ENCODE results near the gene PTPN11. TPM values are rescaled to one million over a fixed set of nuclear protein-coding genes. Genes with fewer than 3 reads are reported as not detected.
"Not testable (repeated sequence)": the region's sequence is repeated elsewhere in the genome, so short reads cannot be mapped to it uniquely, and the experiment has no call there.

The PTPN11 gene
- 48.0 and 54.3 TPM in 2 replicates for polyA plus RNA-seq (2014; cell fraction: cytosol; rRNA removed)
- 26.6 and 30.2 TPM in 2 replicates for polyA plus RNA-seq (2014; cell fraction: nucleus; rRNA removed)

DNA sequence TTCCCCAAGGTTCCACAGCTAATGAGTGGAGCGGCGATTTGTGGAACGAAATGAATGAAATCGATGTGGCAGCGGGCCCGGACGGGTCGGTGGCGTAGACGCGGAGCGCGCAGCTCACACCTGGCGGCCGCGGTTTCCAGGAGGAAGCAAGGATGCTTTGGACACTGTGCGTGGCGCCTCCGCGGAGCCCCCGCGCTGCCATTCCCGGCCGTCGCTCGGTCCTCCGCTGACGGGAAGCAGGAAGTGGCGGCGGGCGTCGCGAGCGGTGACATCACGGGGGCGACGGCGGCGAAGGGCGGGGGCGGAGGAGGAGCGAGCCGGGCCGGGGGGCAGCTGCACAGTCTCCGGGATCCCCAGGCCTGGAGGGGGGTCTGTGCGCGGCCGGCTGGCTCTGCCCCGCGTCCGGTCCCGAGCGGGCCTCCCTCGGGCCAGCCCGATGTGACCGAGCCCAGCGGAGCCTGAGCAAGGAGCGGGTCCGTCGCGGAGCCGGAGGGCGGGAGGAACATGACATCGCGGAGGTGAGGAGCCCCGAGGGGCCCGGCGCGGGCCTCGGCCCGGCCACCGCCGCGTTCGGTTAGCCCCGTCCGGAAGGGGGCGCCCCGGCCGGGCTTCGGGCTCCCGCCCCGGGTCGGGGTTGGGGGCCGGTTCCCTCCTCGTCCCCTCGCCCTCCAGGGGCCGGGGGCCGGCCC, at the start of gene PTPN11:
Gene PTPN11 (plus strand): TSS at position 340 of the 689 bp plus-strand sequence. CDS start 165 bp downstream, at position 505.
- DNase-seq (ENCODE audit: low spot score) = peak; percentile 77

- no peak for DNase-seq (ENCODE audit: low spot score)
Observed at GRCh38 chr12:112370199-112370598, 48.5 kb upstream of the PTPN11 start.

DNA sequence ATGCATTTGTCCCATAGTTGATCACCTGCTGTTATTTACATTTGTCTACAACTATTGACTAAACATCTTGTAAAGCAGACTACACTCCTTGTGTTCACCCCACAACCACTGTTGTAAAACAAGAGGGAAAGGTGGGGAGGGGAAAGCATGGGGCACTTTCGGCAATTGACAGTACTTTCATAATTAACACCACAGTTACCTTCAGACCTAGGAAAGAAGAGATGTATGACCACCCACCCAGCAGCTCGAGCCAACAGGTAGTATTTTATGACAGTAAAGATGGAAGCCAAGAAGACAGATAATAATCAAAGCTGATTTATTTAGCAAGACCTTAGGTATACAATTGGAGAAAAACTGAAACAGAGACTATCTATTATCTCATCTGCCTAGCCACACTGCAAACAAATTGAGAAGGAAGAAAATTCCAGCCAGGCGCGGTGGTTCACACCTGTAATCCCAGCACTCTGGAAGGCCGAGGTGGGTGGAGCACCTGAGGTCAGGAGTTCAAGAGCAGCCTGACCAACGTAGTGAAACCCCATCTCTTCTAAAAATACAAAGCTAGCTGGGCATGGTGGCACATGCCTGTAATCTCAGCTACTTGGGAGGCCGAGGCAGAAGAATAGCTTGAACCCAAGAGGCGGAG, 47.8 kb upstream of the PTPN11 start:
- no peak for DNase-seq (ENCODE audit: low spot score)

DNA sequence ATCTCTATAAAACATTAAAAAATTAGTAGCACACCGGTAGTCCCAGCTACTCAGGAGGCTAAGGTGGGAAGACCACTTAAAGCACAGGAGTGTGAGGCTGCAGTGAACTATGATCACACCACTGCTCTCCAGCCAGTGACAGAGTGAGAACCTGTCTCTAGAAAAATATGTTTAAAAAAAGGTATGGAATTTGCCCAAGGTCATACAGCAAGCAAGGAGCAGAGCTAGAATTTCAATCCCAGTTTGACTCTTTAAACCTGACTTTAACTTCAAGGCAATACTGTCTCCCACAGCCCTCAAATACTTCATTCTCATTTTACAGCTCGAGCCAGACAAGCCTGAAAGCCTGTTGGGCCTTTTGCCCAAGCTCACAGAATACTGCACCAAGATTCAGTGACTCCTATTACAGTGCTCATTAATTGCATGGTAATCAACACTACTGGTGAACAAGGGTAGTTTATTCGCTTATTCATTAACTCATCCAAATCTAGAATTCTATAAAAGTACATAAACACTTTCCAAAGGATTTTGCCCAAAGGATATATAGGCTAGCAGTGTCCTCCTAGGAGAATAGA, 44.5 kb upstream of the PTPN11 start:
- no peak for DNase-seq (ENCODE audit: low spot score)

DNA sequence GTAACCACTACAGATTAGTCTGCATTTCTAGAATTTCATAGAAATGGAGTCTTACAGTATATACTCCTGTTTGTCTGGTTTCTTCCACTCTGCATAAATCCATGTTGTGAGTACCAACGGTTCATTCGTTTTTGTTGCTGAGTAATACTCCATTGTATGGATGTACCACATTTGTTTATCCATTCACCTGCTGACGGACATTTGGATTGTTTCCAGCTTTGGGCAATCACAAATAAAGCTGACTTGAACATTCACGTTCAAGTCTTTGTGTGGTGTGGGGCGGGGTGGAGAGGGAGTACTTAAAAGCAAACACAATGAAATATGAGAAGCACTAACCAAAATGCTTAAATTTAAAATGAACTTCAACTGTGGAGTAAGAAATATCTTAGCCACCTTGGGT, 43.6 kb upstream of the PTPN11 start:
- DNase-seq (ENCODE audit: low spot score) = no peak

- peak; percentile 42 for DNase-seq (ENCODE audit: low spot score)
Observed at GRCh38 chr12:112380663-112381405, 37.9 kb upstream of the PTPN11 start.

DNA sequence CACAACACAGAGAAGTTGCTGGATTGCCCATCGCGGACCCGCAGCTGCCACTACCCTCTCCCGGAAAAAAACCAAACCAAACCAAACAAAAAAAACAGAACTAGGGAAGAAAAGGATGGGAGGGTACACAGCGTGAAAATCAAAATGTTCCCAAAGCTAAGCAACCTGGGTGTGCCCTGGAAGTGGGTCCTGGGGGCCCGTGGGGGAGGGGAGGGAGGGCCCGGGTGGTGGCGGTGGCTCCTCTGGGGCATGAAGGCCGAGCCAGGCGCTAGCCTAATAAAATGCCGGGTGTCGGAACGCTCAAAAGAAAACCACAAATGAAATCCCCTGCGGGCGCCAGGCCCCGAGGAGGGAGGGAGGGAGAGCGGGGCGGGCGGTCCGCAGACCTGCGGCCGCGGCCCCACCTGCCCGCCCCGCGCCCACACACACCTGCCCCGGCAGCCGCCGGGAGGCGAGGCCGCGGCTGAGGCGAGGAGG, 37.3 kb upstream of the PTPN11 start:
- DNase-seq (ENCODE audit: low spot score) = no peak

DNA sequence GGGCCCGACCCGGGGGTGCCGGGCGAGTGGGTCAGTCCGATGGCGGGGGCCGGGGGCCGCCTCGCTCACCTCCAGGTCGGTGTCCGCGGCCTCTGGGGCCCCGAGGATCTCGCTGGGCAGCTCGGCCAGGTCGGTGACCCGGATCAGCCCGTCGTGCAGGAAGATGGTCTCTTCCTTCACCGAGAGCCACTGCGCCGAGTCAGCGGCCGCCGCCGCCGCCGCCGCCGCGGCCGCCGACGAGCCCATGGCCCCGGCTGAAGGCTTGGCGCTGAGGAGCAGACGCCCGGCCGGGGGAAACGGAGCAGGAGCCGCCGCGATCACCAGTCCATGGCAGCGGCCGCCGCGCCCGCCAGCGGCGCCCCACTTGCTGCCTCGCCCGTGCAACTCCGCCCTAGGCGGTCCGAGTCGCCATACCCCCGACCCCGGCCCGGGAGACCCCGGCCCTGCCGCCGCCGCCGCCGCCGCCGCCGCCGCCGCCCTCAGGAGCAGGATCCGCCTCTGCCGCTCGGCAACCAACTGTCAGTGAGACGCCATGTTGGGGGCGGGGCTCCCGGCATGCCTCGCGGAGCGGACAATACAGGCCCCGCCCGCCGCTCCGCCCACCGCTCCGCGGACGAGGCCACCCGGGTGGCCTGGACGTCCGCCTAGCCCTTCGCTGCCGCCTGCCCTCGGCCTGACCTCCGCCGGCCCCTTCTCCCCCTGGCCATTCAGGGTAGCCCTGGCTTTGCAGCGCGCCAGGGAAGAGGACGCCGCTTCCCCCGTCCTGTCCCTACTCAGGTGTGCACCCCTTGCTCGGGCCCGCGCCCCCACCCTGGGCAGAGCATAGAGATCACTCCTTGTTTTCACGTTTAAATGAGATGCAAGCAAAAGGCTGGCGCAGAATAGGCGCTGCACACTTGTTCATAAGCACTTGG, 36.6 kb upstream of the PTPN11 start, which contains the start of gene HECTD4:
Gene HECTD4 (minus strand): TSS at position 549 of the 914 bp plus-strand sequence. CDS start 303 bp downstream, at position 246.
- DNase-seq (ENCODE audit: low spot score) = peak; percentile 90

- DNase-seq (ENCODE audit: low spot score) = no peak
Observed at GRCh38 chr12:112382866-112383265, 35.9 kb upstream of the PTPN11 start.

DNA sequence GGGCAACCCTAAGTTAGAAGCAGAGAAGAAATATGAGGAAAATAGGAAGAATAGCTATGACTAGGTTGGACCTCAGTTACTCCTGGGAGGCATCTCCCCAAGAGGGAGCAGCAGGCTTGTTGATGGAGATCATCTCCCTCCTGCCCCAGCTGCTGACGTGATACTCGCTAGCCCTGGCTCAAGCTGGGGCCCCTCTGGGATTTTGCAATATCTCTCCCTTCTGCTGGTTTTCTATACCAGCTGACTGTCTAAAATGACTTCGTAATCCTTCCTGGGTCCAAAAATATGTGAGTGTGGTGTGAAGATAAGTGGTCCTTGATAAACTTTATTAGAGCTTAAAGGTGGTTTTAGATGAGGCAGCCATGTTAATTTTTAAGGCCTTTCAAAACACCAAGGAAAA, 32.0 kb upstream of the PTPN11 start:
- peak; percentile 34 for DNase-seq (ENCODE audit: low spot score)

DNA sequence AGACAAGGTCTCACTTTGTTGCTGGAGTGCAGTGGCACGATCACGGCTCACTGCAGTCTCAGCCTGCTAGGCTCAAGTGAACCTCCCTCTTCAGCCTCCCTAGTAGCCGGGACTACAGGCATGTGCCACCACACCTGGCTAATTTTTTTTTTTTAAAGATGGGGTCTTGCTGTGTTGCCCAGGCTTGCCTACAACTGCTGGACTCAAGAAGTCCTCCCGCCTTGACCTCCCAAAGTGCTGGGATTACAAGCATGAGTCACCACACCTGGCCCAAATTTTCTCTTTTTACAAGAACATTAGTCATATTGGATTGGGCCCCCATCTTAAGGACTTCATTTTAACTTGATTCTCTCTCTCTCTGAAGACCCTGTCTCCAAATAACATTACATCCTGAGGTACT, 29.5 kb upstream of the PTPN11 start:
- no peak for DNase-seq (ENCODE audit: low spot score)

GRCh38 chr12:112389922-112390654, 28.7 kb upstream of the PTPN11 start:
- not testable (repeated sequence) for DNase-seq (ENCODE audit: low spot score)

GRCh38 chr12:112393328-112393727, 25.4 kb upstream of the PTPN11 start:
- DNase-seq (ENCODE audit: low spot score) = no peak

DNA sequence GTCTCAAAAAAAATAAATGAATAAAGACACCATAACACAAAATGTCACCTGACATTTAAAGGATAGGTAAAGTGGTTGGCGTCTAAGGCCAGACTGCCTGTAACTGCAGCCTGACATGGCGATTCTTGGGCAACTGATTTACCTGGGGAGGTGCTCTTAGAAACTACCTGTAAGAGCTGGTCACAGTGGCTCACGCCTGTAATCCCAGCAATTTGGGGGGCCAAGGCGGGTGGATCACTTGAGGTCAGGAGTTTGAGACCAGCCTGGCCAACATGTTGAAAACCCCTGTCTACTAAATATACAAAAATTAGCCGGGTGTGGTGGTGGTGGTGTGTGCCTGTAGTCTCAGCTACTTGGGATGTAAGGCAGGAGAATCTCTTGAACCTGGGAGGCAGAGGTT, 17.7 kb upstream of the PTPN11 start:
- no peak for DNase-seq (ENCODE audit: low spot score)

DNA sequence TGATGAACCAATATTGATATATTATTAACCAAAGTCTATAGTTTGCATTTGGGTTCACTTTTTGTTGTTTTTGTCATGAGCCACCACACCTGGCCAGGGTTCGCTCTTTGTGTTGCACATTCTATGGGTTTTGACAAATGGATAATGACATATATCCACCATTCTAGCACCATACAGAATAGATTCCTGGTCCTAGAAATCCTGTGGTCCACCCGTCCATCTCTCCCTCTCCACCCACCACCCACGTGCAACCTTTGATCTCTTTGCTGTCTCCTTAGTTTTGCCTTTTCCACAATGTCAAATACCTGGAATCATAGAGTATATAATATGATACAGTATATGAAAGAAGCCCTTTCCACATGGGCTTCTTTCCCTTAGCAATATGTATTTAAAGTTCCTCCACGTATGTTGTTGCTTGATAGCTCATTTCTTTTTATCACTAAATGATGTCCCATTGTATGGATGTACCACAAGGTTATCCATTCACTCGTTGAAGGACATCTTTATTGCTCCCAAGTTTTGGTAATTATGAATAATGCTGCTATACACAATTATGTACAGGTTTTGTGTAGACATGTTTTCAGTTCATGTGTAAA, 16.7 kb upstream of the PTPN11 start:
- no peak for DNase-seq (ENCODE audit: low spot score)

DNA sequence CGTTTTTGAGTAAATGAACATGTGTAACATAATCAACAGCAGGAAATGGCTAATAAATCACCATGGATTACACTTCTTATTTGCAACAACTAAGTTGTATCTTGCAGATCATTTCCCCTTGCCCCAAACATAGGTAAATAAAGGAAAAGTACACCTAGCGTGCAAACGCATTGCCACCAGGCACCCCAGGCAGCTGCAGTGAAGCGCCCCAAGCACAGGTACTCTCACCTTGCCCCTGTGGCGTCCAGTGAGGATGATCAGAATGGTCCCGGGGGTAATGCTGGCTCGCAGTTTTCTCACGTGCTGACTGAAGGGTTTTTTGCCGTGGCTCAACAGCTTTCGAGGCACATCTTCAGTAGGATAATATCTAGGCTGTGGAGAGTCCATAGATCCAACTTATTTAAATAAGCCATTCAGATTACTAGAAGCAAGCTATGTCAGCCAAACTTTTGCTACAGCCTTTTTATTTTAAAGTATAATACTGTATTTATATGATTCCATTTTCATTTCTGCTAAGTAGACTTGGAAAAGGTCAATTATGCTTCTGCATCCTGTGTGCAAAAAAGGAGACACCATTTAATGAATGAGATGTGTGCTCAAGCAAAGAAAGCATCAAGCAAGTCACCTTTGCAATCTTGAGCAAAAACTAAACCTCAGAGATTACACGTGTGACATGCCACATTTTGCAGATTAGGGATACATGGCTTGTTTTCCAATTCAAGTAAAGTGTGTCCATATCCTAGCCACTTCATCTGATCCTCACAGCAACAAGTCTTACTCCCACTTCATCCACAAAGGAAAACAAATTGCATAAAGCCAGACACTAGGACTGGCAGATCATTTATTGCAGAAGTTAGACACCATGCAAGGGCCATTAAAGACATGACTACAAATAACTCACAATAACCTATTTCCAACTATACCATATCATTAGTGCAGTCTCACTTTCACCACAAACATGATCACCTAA, 11.9 kb upstream of the PTPN11 start:
- no peak for DNase-seq (ENCODE audit: low spot score)

DNA sequence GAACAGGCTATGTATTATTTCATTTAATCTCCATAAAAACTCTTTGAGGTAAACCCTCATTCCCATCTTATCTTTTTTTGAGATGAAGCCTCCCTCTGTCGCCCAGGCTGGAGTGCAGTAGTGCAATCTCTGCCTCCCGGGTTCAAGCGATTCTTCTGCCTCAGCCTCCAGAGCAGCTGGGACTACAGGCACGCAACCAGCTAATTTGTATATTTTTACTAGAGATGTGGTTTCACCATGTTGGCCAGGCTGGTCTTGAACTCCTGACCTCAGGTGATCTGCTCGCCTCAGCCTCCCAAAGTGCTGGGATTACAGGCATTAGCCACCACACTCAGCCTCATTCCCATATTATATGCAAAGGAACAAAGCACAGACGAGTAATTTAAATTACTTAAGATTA, 11.1 kb upstream of the PTPN11 start:
- DNase-seq (ENCODE audit: low spot score) = not testable (repeated sequence)

DNA sequence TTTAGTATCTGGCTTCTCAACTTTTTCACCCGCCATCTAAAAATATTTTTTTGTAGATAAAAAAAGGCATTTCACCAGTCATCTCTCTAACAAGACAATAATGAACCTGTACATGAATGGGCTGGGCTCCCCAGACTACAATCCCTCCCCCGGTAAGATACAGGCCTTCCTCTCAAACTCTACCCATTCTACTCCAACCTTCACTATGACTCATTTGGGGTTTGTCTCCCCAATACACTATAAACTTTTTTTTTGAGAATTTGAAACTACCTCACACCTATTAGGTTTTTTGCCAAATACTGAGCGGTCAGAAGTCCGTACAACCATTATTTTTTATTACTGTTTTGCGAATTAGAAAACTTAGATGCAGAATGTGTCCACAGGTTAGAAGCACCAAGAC, 10.1 kb upstream of the PTPN11 start:
- no peak for DNase-seq (ENCODE audit: low spot score)

Data from SK-N-DZ (cell line).